HG03095 (cell line): ENCODE data around the gene BRPF3.

Source experiments
- ATAC-seq: cut with Tn5 transposase; IDR thresholded peaks from one replicate; pipeline ENCODE4 v1.9.1; 2021; ENCODE audit warnings: moderate library complexity; ENCODE audit not compliant: unreplicated experiment

BRPF3 gene

GRCh38 chr6:36266913-36267644 lies 70.5 kb downstream of the BRPF3 start:
- no peak for ATAC-seq

GRCh38 chr6:36267731-36268477 lies 71.4 kb downstream of the BRPF3 start:
- no peak for ATAC-seq

GRCh38 chr6:36268478-36269275 lies 72.1 kb downstream of the BRPF3 start:
- ATAC-seq = no peak

GRCh38 chr6:36269834-36270705 lies 73.5 kb downstream of the BRPF3 start, which contains the start of gene PNPLA1:
Gene PNPLA1, plus strand, starts transcription at chr6:36270060. Its CDS starts 400 bp downstream, at chr6:36270460.
- ATAC-seq = no peak

- no peak for ATAC-seq
These were observed 75.7 kb downstream of the BRPF3 start for GRCh38 chr6:36272234-36272633.

GRCh38 chr6:36273067-36273466 lies 76.5 kb downstream of the BRPF3 start:
- no peak for ATAC-seq

- no peak for ATAC-seq
These were observed 77.4 kb downstream of the BRPF3 start for GRCh38 chr6:36273802-36274514.

GRCh38 chr6:36276581-36277536 lies 80.3 kb downstream of the BRPF3 start:
- ATAC-seq = no peak

- ATAC-seq = no peak
These were observed 81.5 kb downstream of the BRPF3 start for GRCh38 chr6:36277946-36278470.

GRCh38 chr6:36280467-36280866 lies 83.9 kb downstream of the BRPF3 start:
- ATAC-seq = no peak

GRCh38 chr6:36280983-36281382 lies 84.4 kb downstream of the BRPF3 start:
- no peak for ATAC-seq
